Vagina (tissue), 2 donors: Measurements from ENCODE around the gene TRIM36. TPM values are rescaled to one million over a fixed set of nuclear protein-coding genes. Genes with fewer than 3 reads are reported as not detected.

Experiments
- DNase-seq, 2 donors: peaks; one replicate each; pipeline ENCODE4 v3.0.0-alpha.2; 2017; ENCODE audit errors: extremely low spot score in 2 of 2
- H3K27ac ChIP-seq: fragments of 200-600 bp; sonication (generic); one replicate; pipeline ENCODE4 v1.5.1; 2019
- H3K27me3 ChIP-seq: fragments of 200-600 bp; sonication (generic); one replicate; pipeline ENCODE4 v1.5.1; 2019
- H3K36me3 ChIP-seq, 2 donors: fragments of 200-600 bp; sonication (generic); one replicate each; pipeline ENCODE4 v1.5.1; 2017 to 2019
- H3K4me1 ChIP-seq: fragments of 200-600 bp; sonication (generic); one replicate; pipeline ENCODE4 v1.5.1; 2019
- H3K4me3 ChIP-seq, 2 donors: fragments of 200-600 bp; sonication (generic); 1 replicate in 1 of 2; 2 replicates in 1 of 2; pipeline ENCODE4 v1.5.1; 2016 to 2019
- H3K9me3 ChIP-seq: fragments of 200-600 bp; sonication (generic); one replicate; pipeline ENCODE4 v1.5.1; 2019
- CTCF ChIP-seq, 3 experiments: fragments of 450-650 bp in 2 of 3; fragments of 200-600 bp in 1 of 3; sonication (generic) in 1 of 3; IDR thresholded peaks; one replicate each; pipeline ENCODE4 v1.5.1; 2017 to 2019; ENCODE audit warnings: antibody characterized with exemption in 3 of 3, mild to moderate bottlenecking in 2 of 3, moderate library complexity in 2 of 3
- POLR2A ChIP-seq, 2 donors: fragments of 450-650 bp; IDR thresholded peaks; one replicate each; pipeline ENCODE4 v1.6.1; 2017; ENCODE audit warnings: antibody characterized with exemption in 2 of 2, mild to moderate bottlenecking in 2 of 2, moderate library complexity in 2 of 2
- POLR2AphosphoS5 ChIP-seq, 2 donors: sonication (generic); formaldehyde crosslinking; IDR thresholded peaks; one replicate each; pipeline ENCODE4 v1.9.0; 2017; ENCODE audit warnings: antibody characterized with exemption in 2 of 2, mild to moderate bottlenecking in 2 of 2, low read depth in 1 of 2; ENCODE audit not compliant: insufficient read depth in 1 of 2
- intact Hi-C: fragments of 100-400 bp; cut with DNase I; formaldehyde crosslinking; loops from one replicate; pipeline ENCODE4 v1.15.1; 2023
- total RNA-seq: library from RNA; depleted of rRNA; stranded (reverse); fragments of >200 nt; gene quantifications from one replicate; pipeline ENCODE4 v1.2.3, GENCODE V29; 2016

The TRIM36 gene
- total RNA-seq, 1 donor from 2014 or later = 2.2 TPM

GRCh38 chr5:115151208-115151805, 18.4 kb downstream of the TRIM36 start:
- H3K27ac ChIP-seq = no peak overlapping the region
- no peaks in the 10 kb centered on the region for H3K4me1 ChIP-seq
- H3K9me3 ChIP-seq = no peaks in the 10 kb centered on the region
- intact Hi-C loops = no loop called here
- H3K4me3 ChIP-seq = no peak overlapping the region
- DNase-seq = no peak
- H3K27me3 ChIP-seq = no peaks in the 10 kb centered on the region
- no peaks in the 10 kb centered on the region for H3K36me3 ChIP-seq
- TF ChIP-seq POLR2AphosphoS5 (IDR thresholded peaks at IDR 0.05; ENCODE audit: insufficient read depth in 1 of 2, low read depth in 1 of 2) (no peak), CTCF (IDR thresholded peaks at IDR 0.05) (no peak), POLR2A (IDR thresholded peaks at IDR 0.05) (no peak)

GRCh38 chr5:115150512-115150911, 19.2 kb downstream of the TRIM36 start:
- H3K27me3 ChIP-seq = no peaks in the 10 kb centered on the region
- intact Hi-C loops = no loop called here
- no peak overlapping the region for H3K27ac ChIP-seq
- H3K36me3 ChIP-seq = no peaks in the 10 kb centered on the region
- no peak for TF ChIP-seq CTCF (IDR thresholded peaks at IDR 0.05)
- no peak for TF ChIP-seq POLR2AphosphoS5 (IDR thresholded peaks at IDR 0.05; ENCODE audit: insufficient read depth in 1 of 2, low read depth in 1 of 2)
- no peak for TF ChIP-seq POLR2A (IDR thresholded peaks at IDR 0.05)
- no peak overlapping the region for H3K4me3 ChIP-seq
- H3K9me3 ChIP-seq = no peaks in the 10 kb centered on the region
- no peaks in the 10 kb centered on the region for H3K4me1 ChIP-seq
- DNase-seq = no peak

GRCh38 chr5:115147052-115147451, 22.7 kb downstream of the TRIM36 start:
- no peaks in the 10 kb centered on the region for H3K27me3 ChIP-seq
- intact Hi-C loops = no loop called here
- no peaks in the 10 kb centered on the region for H3K36me3 ChIP-seq
- H3K9me3 ChIP-seq = no peaks in the 10 kb centered on the region
- no peak overlapping the region for H3K4me3 ChIP-seq
- H3K4me1 ChIP-seq = no peaks in the 10 kb centered on the region
- no peak for TF ChIP-seq CTCF (IDR thresholded peaks at IDR 0.05)
- no peak for TF ChIP-seq POLR2A (IDR thresholded peaks at IDR 0.05)
- no peak for TF ChIP-seq POLR2AphosphoS5 (IDR thresholded peaks at IDR 0.05; ENCODE audit: insufficient read depth in 1 of 2, low read depth in 1 of 2)
- H3K27ac ChIP-seq = no peak overlapping the region
- no peak for DNase-seq

GRCh38 chr5:115136294-115136693, 33.4 kb downstream of the TRIM36 start:
- TF ChIP-seq POLR2A (IDR thresholded peaks at IDR 0.05) (no peak), CTCF (IDR thresholded peaks at IDR 0.05) (no peak), POLR2AphosphoS5 (IDR thresholded peaks at IDR 0.05; ENCODE audit: insufficient read depth in 1 of 2, low read depth in 1 of 2) (no peak)
- no peaks in the 10 kb centered on the region for H3K9me3 ChIP-seq
- no peaks in the 10 kb centered on the region for H3K4me1 ChIP-seq
- intact Hi-C loops = no loop called here
- H3K4me3 ChIP-seq = no peak overlapping the region
- no peak overlapping the region for H3K27ac ChIP-seq
- no peak for DNase-seq
- no peaks in the 10 kb centered on the region for H3K27me3 ChIP-seq
- H3K36me3 ChIP-seq = no peaks in the 10 kb centered on the region

- Histone ChIP-seq H3K27ac (no peak overlapping the region), H3K9me3 (no peaks in the 10 kb centered on the region), H3K4me3 (no peak overlapping the region), H3K27me3 (no peaks in the 10 kb centered on the region), H3K36me3 (no peaks in the 10 kb centered on the region), H3K4me1 (no peaks in the 10 kb centered on the region)
- no peak for DNase-seq
- no peak for TF ChIP-seq CTCF (IDR thresholded peaks at IDR 0.05)
- TF ChIP-seq POLR2AphosphoS5 (IDR thresholded peaks at IDR 0.05; ENCODE audit: insufficient read depth in 1 of 2, low read depth in 1 of 2) = no peak
- TF ChIP-seq POLR2A (IDR thresholded peaks at IDR 0.05) = no peak
- intact Hi-C loops = no loop called here
These were observed 37.2 kb downstream of the TRIM36 start for GRCh38 chr5:115132465-115132864.
